Activated CD8-positive, alpha-beta T cell treated with anti-CD3 and anti-CD28 coated beads, Interleukin-2, amount 10 ng/mL, durations not matched to agents 7 days and 5 days (primary cell): ENCODE data around the gene NXPH1. TPM values are rescaled to one million over a fixed set of nuclear protein-coding genes. Genes with fewer than 3 reads are reported as not detected.

Source experiments
- ATAC-seq: fragments of 150-1000 bp; cut with Tn5 transposase; one replicate; pipeline ENCODE4 v1.10.0; 2021; ENCODE audit warnings: moderate library complexity
- CTCF ChIA-PET: fragments of 350-600 bp; sonication (Branson Sonifier 250); formaldehyde crosslinking; loops from one replicate; lab custom pipeline; 2021; ENCODE audit warnings: antibody characterized with exemption; lab: Charles Lee
- POLR2A ChIA-PET: fragments of 350-600 bp; sonication (Branson Sonifier 250); formaldehyde crosslinking; loops from one replicate; lab custom pipeline; 2021; ENCODE audit warnings: antibody characterized with exemption; lab: Charles Lee
- DNase-seq: peaks from one replicate; pipeline ENCODE4 v3.0.0-alpha.2; 2020
- H3K27ac Mint-ChIP-seq: one replicate; pipeline ENCODE4 v1.8.0; 2021; ENCODE audit warnings: mild to moderate bottlenecking, mixed read lengths
- H3K27me3 Mint-ChIP-seq: one replicate; pipeline ENCODE4 v1.8.0; 2021; ENCODE audit warnings: low read depth, mixed read lengths
- H3K36me3 Mint-ChIP-seq: one replicate; pipeline ENCODE4 v1.8.0; 2021; ENCODE audit warnings: low read depth, mixed read lengths
- H3K4me1 Mint-ChIP-seq: one replicate; pipeline ENCODE4 v1.8.0; 2021; ENCODE audit warnings: low read depth, mixed read lengths
- H3K4me3 Mint-ChIP-seq: one replicate; pipeline ENCODE4 v1.8.0; 2021; ENCODE audit warnings: mild to moderate bottlenecking, mixed read lengths
- H3K9me3 Mint-ChIP-seq: one replicate; pipeline ENCODE4 v1.8.0; 2022; ENCODE audit warnings: mixed read lengths; ENCODE audit not compliant: insufficient read depth
- total RNA-seq, 2 experiments: library from RNA; stranded (reverse); gene quantifications; one replicate each; pipeline ENCODE4 v1.2.3, GENCODE V29; 2021

NXPH1 gene
- total RNA-seq, 2 experiments from 2014 or later, result not detected

GRCh38 chr7:8413600-8413999 lies 19.8 kb upstream of the NXPH1 start:
- H3K36me3 Mint-ChIP-seq, result no peaks in the 10 kb centered on the region
- ATAC-seq (no peak), DNase-seq (no peak)
- ChIA-PET POLR2A (no interaction called here), CTCF (no interaction called here)
- H3K27ac Mint-ChIP-seq, result no peak overlapping the region
- no peak overlapping the region for H3K4me3 Mint-ChIP-seq
- H3K9me3 Mint-ChIP-seq, result no peaks in the 10 kb centered on the region
- peaks cover 6% of the 10 kb centered on the region for H3K27me3 Mint-ChIP-seq
- no peaks in the 10 kb centered on the region for H3K4me1 Mint-ChIP-seq

GRCh38 chr7:8418629-8419245 lies 14.7 kb upstream of the NXPH1 start:
- CTCF ChIA-PET, result interaction anchor here (0.7 to 1.5 kb wide), 2 partner anchors 8 to 64 kb away, joined by 3 read pairs; no protein-coding TSS in a partner anchor
- DNase-seq (peak; percentile 65), ATAC-seq (no peak)
- no peaks in the 10 kb centered on the region for H3K9me3 Mint-ChIP-seq
- no peaks in the 10 kb centered on the region for H3K4me1 Mint-ChIP-seq
- H3K4me3 Mint-ChIP-seq, result no peak overlapping the region
- POLR2A ChIA-PET, result no interaction called here
- H3K27me3 Mint-ChIP-seq, result peaks cover 4% of the 10 kb centered on the region
- no peak overlapping the region for H3K27ac Mint-ChIP-seq
- no peaks in the 10 kb centered on the region for H3K36me3 Mint-ChIP-seq

- H3K4me3 Mint-ChIP-seq, result no peak overlapping the region
- no peaks in the 10 kb centered on the region for H3K4me1 Mint-ChIP-seq
- ATAC-seq (no peak), DNase-seq (no peak)
- no peaks in the 10 kb centered on the region for H3K9me3 Mint-ChIP-seq
- no peak overlapping the region for H3K27ac Mint-ChIP-seq
- CTCF ChIA-PET, result no interaction called here
- peaks cover 2% of the 10 kb centered on the region for H3K27me3 Mint-ChIP-seq
- POLR2A ChIA-PET, result no interaction called here
- no peaks in the 10 kb centered on the region for H3K36me3 Mint-ChIP-seq
These were observed 11.2 kb upstream of the NXPH1 start for GRCh38 chr7:8422177-8422576.

- POLR2A ChIA-PET, result no interaction called here
- H3K9me3 Mint-ChIP-seq, result no peaks in the 10 kb centered on the region
- no peaks in the 10 kb centered on the region for H3K36me3 Mint-ChIP-seq
- H3K4me3 Mint-ChIP-seq, result no peak overlapping the region
- no peak for DNase-seq
- no peak overlapping the region for H3K27ac Mint-ChIP-seq
- CTCF ChIA-PET, result no interaction called here
- H3K4me1 Mint-ChIP-seq, result no peaks in the 10 kb centered on the region
- H3K27me3 Mint-ChIP-seq, result peaks cover 2% of the 10 kb centered on the region
- no peak for ATAC-seq
These were observed 10.4 kb upstream of the NXPH1 start for GRCh38 chr7:8423057-8423456.

GRCh38 chr7:8425223-8425622 lies 8.2 kb upstream of the NXPH1 start:
- POLR2A ChIA-PET, result no interaction called here
- Mint-ChIP-seq H3K9me3 (no peaks in the 10 kb centered on the region), H3K27ac (no peak overlapping the region), H3K4me1 (no peaks in the 10 kb centered on the region), H3K36me3 (no peaks in the 10 kb centered on the region), H3K27me3 (peaks cover 4% of the 10 kb centered on the region), H3K4me3 (no peak overlapping the region)
- DNase-seq, result no peak
- CTCF ChIA-PET, result interaction anchor here (0.5 kb wide), 1 partner anchor 996 kb away, joined by 3 read pairs; no protein-coding TSS in a partner anchor
- no peak for ATAC-seq

GRCh38 chr7:8430643-8431042 lies 2.8 kb upstream of the NXPH1 start:
- H3K36me3 Mint-ChIP-seq, result peaks cover 4% of the 10 kb centered on the region
- DNase-seq (no peak), ATAC-seq (no peak)
- peaks cover 36% of the 10 kb centered on the region for H3K27me3 Mint-ChIP-seq
- H3K4me1 Mint-ChIP-seq, result peaks cover 5% of the 10 kb centered on the region
- ChIA-PET POLR2A (no interaction called here), CTCF (no interaction called here)
- H3K4me3 Mint-ChIP-seq, result no peak overlapping the region
- H3K9me3 Mint-ChIP-seq, result no peaks in the 10 kb centered on the region
- no peak overlapping the region for H3K27ac Mint-ChIP-seq

GRCh38 chr7:8434290-8435002 lies 1.0 kb downstream of the NXPH1 start:
- Mint-ChIP-seq H3K27ac (no peak overlapping the region), H3K36me3 (peaks cover 6% of the 10 kb centered on the region), H3K9me3 (no peaks in the 10 kb centered on the region), H3K4me1 (peaks cover 8% of the 10 kb centered on the region), H3K27me3 (peaks cover 60% of the 10 kb centered on the region), H3K4me3 (no peak overlapping the region)
- ATAC-seq, result no peak
- DNase-seq, result no peak
- ChIA-PET POLR2A (no interaction called here), CTCF (no interaction called here)

GRCh38 chr7:8435095-8435494 lies 1.7 kb downstream of the NXPH1 start:
- H3K27ac Mint-ChIP-seq, result peak overlapping the region; percentile 60
- POLR2A ChIA-PET, result no interaction called here
- DNase-seq (no peak), ATAC-seq (no peak)
- H3K4me3 Mint-ChIP-seq, result no peak overlapping the region
- peaks cover 6% of the 10 kb centered on the region for H3K36me3 Mint-ChIP-seq
- CTCF ChIA-PET, result interaction anchor here (1.7 kb wide), 1 partner anchor 10 kb away, joined by 6 read pairs; no protein-coding TSS in a partner anchor
- H3K9me3 Mint-ChIP-seq, result no peaks in the 10 kb centered on the region
- H3K27me3 Mint-ChIP-seq, result peaks cover 65% of the 10 kb centered on the region
- H3K4me1 Mint-ChIP-seq, result peaks cover 8% of the 10 kb centered on the region

GRCh38 chr7:8435590-8436545 lies 2.5 kb downstream of the NXPH1 start:
- H3K36me3 Mint-ChIP-seq, result peaks cover 6% of the 10 kb centered on the region
- DNase-seq (no peak), ATAC-seq (no peak)
- POLR2A ChIA-PET, result interaction anchor here (0.6 to 0.7 kb wide), 2 partner anchors 9 to 923 kb away, joined by 3 read pairs; no protein-coding TSS in a partner anchor
- peaks cover 8% of the 10 kb centered on the region for H3K4me1 Mint-ChIP-seq
- peak overlapping the region; percentile 60 for H3K27ac Mint-ChIP-seq
- CTCF ChIA-PET, result interaction anchor here (0.9 to 1.7 kb wide), 2 partner anchors 9 to 288 kb away, joined by 5 to 6 read pairs; no protein-coding TSS in a partner anchor
- H3K9me3 Mint-ChIP-seq, result no peaks in the 10 kb centered on the region
- peaks cover 71% of the 10 kb centered on the region for H3K27me3 Mint-ChIP-seq
- no peak overlapping the region for H3K4me3 Mint-ChIP-seq

- Mint-ChIP-seq H3K4me3 (no peak overlapping the region), H3K27ac (no peak overlapping the region), H3K4me1 (peaks cover 8% of the 10 kb centered on the region), H3K9me3 (no peaks in the 10 kb centered on the region), H3K36me3 (peaks cover 8% of the 10 kb centered on the region), H3K27me3 (peaks cover 79% of the 10 kb centered on the region)
- ChIA-PET POLR2A (interaction anchor here (0.6 to 0.7 kb wide), 2 partner anchors 8 to 924 kb away, joined by 3 read pairs; no protein-coding TSS in a partner anchor), CTCF (interaction anchor here (0.9 to 1.7 kb wide), 2 partner anchors 8 to 287 kb away, joined by 5 to 6 read pairs; no protein-coding TSS in a partner anchor)
- ATAC-seq (no peak), DNase-seq (peak; percentile 53)
These were observed 3.6 kb downstream of the NXPH1 start for GRCh38 chr7:8436965-8437364.

- Mint-ChIP-seq H3K4me1 (peaks cover 10% of the 10 kb centered on the region), H3K36me3 (peaks cover 8% of the 10 kb centered on the region), H3K27me3 (peaks cover 82% of the 10 kb centered on the region), H3K27ac (no peak overlapping the region), H3K9me3 (peaks cover 3% of the 10 kb centered on the region), H3K4me3 (no peak overlapping the region)
- ATAC-seq, result no peak
- CTCF ChIA-PET, result no interaction called here
- no peak for DNase-seq
- POLR2A ChIA-PET, result no interaction called here
These were observed 4.2 kb downstream of the NXPH1 start for GRCh38 chr7:8437606-8438005.
